ENCODE data around the gene KIAA1217. TPM values are rescaled to one million over a fixed set of nuclear protein-coding genes. Genes with fewer than 3 reads are reported as not detected.

Gene KIAA1217
- total RNA-seq, 4 donors from 2014 or later, result 34.8 to 66.8 (median 52.9) TPM

DNA sequence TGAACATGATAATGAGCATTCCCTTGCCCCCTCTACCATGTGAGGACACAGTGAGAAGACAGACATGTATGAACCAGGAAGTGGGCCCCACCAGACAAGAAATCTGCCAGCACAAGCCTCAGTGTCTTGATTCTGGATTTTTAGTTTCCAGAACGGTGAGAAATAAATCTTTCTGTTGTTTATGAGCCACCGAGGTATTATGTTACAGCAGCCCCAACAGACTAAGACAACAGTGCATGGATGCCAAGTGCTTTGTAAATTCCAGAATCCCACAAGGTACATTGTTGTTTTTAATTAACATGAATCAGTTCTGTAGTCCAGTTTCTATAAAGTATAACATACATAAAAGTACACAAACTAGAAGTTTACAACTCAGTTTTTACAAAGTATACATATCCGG, 352.5 kb downstream of the KIAA1217 start:
- TF ChIP-seq POLR2A (IDR thresholded peaks at IDR 0.05), result no peak
- TF ChIP-seq, protein P1, sequence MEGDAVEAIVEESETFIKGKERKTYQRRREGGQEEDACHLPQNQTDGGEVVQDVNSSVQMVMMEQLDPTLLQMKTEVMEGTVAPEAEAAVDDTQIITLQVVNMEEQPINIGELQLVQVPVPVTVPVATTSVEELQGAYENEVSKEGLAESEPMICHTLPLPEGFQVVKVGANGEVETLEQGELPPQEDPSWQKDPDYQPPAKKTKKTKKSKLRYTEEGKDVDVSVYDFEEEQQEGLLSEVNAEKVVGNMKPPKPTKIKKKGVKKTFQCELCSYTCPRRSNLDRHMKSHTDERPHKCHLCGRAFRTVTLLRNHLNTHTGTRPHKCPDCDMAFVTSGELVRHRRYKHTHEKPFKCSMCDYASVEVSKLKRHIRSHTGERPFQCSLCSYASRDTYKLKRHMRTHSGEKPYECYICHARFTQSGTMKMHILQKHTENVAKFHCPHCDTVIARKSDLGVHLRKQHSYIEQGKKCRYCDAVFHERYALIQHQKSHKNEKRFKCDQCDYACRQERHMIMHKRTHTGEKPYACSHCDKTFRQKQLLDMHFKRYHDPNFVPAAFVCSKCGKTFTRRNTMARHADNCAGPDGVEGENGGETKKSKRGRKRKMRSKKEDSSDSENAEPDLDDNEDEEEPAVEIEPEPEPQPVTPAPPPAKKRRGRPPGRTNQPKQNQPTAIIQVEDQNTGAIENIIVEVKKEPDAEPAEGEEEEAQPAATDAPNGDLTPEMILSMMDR (IDR thresholded peaks at IDR 0.05), result no peak
- H3K4me3 ChIP-seq (ENCODE audit: low read depth, poor library complexity, severe bottlenecking), result no peak overlapping the region
- intact Hi-C loops (cut with DNase I; ENCODE audit: low total_unique reads), result no loop called here
- DNase-seq (ENCODE audit: low spot score in 2 of 2), result no peak
- WGBS, 2 donors, result 54 to 63% methylated on average over 3 of the region's 3 CpGs

DNA sequence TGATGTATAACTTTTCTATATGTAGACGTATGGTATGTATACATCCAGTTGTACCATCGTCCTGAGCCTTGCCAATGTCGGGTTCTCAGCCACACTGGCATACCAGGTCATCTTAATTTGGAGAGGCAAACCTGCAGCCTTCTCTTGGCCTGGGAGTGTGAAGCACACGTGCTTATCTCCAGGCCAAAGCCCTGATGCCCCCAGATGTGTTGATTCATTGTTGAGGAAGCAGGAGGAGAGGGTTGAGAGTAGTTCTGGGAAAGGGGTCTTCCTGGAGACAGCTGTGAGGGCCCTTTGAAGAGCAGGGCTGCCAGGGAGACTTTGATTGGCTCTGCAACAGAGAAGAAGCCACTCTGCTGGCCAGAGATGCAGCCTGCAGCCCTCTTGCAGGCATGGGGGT, 359.1 kb downstream of the KIAA1217 start:
- intact Hi-C loops (cut with DNase I; ENCODE audit: low total_unique reads), result no loop called here
- H3K4me3 ChIP-seq (ENCODE audit: low read depth, poor library complexity, severe bottlenecking), result no peak overlapping the region
- WGBS, 2 donors, result 82 to 90% methylated on average over 4 of the region's 4 CpGs
- no peak for DNase-seq (ENCODE audit: low spot score in 2 of 2)
- TF ChIP-seq, protein P1 (IDR thresholded peaks at IDR 0.05), result no peak
- no peak for TF ChIP-seq POLR2A (IDR thresholded peaks at IDR 0.05)

DNA sequence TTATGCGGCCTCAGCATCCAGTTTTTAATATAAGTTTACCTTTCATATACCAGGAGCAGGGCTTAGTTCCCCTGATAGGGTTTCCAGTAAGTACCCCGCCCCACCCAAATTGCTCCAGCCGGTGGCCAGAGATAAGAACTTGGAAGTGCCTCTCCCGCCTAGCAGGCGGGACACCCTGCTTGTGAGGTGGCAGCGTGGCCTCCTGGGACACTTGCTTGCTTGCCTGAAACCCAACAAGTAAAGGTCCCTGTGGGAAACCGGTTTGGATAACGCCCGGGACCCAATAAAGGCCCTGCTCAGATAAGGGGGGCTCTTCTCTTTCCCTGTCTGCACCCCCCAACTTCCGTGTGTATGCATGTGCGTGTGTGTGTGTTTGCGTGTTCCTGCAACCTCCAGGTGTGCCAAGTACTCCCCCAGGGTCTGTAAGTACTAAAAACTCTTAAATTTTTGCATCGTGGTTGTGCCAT, 360.4 kb downstream of the KIAA1217 start:
- H3K4me3 ChIP-seq (ENCODE audit: low read depth, poor library complexity, severe bottlenecking), result no peak overlapping the region
- DNase-seq (ENCODE audit: low spot score in 2 of 2), result no peak
- intact Hi-C loops (cut with DNase I; ENCODE audit: low total_unique reads), result no loop called here
- WGBS, 2 donors, result 86 to 90% methylated on average over 13 of the region's 13 CpGs
- TF ChIP-seq POLR2A (IDR thresholded peaks at IDR 0.05), result no peak
- TF ChIP-seq, protein P1 (IDR thresholded peaks at IDR 0.05), result no peak

DNA sequence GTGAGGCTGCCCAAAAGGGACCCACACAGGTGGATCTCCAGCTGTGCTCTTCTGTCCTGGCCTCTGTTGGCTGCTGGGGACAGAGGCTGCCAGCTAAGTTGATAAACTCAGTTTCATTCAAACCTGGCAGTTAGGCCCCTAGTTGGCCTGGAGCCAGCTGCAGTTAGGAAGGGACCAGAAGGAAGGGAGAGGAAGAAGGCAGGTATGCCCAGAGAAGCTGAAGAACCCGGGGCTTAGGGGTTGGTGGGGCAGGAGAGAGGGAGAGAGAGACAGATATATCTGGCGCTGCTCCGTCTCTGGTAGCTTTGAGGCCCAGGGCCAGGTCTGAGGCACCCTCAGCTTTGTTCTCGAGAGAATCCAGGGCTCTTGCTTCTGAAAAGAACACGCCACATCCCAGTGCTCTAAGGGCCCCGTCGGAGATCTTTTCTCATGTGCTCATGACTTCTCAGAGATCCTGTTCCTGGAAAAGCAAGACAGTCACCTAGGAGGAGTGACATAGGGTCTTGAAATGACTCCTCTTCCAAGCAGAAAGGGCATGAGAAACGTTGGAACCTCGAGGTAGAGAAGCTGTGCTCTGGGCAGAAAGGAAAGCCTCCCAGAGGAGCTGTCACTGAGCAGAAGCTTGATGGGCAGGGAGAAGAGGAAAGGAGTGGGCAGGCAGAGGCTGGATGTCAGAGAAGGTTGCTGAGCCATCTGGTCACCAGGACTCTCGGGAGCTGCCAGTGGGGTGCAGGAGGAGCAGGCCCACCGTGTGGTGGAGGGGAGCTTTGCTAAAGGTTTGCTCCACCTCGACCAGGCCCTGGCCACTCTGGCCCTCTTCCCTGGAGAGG, 361.1 kb downstream of the KIAA1217 start:
- TF ChIP-seq, protein P1 (IDR thresholded peaks at IDR 0.05), result no peak
- TF ChIP-seq POLR2A (IDR thresholded peaks at IDR 0.05), result no peak
- 76 to 80% methylated on average over 12 of the region's 12 CpGs for WGBS, 2 donors
- intact Hi-C loops (cut with DNase I; ENCODE audit: low total_unique reads), result no loop called here
- no peak for DNase-seq (ENCODE audit: low spot score in 2 of 2)
- no peak overlapping the region for H3K4me3 ChIP-seq (ENCODE audit: low read depth, poor library complexity, severe bottlenecking)

DNA sequence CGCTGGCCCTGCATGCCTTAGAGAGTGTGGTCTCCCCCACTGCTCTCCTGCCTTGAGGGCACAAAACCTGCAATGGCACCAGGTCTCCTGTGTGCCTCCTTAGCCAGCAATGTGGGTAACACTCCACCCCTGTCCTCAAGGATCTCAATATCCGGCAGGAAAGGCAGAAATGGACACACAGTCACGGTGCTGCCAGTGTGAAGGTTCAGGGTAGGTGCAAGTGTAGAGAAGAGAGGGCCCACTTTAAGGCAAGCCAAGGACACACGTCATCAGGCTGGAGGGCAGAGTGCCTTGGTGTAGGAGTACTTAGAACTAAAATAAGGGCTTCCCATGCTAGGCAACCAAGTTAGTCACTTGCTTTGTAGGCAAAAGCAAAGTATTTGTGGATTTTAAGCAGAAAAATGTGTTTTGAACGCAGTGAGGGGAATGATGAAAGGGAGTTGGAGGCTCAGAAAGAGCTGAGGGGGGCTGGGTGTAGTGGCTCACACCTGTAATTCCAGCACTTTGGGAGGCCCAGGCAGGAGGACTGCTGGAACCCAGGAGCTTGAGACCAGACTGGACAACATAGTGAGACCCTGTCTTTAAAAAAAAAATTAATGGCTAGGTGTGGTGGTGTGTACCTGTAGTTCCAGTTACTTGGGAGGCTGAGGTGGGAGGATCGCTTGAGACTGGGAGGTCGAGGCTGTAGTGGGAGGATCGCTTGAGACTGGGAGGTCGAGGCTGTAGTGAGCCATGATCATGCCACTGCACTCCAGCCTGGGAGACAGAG, 361.9 kb downstream of the KIAA1217 start:
- intact Hi-C loops (cut with DNase I; ENCODE audit: low total_unique reads), result no loop called here
- no peak overlapping the region for H3K4me3 ChIP-seq (ENCODE audit: low read depth, poor library complexity, severe bottlenecking)
- WGBS, 2 donors, result 91% methylated on average over 9 of the region's 9 CpGs
- no peak for DNase-seq (ENCODE audit: low spot score in 2 of 2)
- TF ChIP-seq, protein P1 (IDR thresholded peaks at IDR 0.05), result no peak
- no peak for TF ChIP-seq POLR2A (IDR thresholded peaks at IDR 0.05)

Data from lower leg skin (tissue), 4 donors.